Stimulated activated CD4-positive, alpha-beta T cell treated with anti-CD3 and anti-CD28 coated beads, Interleukin-4, amount 100 ng/mL, for 4 hours (primary cell): ENCODE data around the gene GPR37L1.
"Not testable (repeated sequence)": the region's sequence is repeated elsewhere in the genome, so short reads cannot be mapped to it uniquely, and the experiment has no call there.

Experiments
- DNase-seq, 2 experiments: peaks; one replicate each; pipeline ENCODE4 v3.0.0-alpha.2; 2020

Gene GPR37L1

GRCh38 chr1:202135221-202135721 lies 12.6 kb downstream of the GPR37L1 start:
- peak; percentile 36 to 48 for DNase-seq

GRCh38 chr1:202140833-202141232 lies 18.1 kb downstream of the GPR37L1 start:
- no peak for DNase-seq

- DNase-seq: not testable (repeated sequence)
These were observed 18.8 kb downstream of the GPR37L1 start for GRCh38 chr1:202141468-202141867.

- DNase-seq: no peak
These were observed 20.5 kb downstream of the GPR37L1 start for GRCh38 chr1:202143011-202143767.

- peak in 1 of 2 experiments; percentile 27 for DNase-seq
These were observed 21.2 kb downstream of the GPR37L1 start for GRCh38 chr1:202143768-202144401.

- peak; percentile 58 to 72 for DNase-seq
These were observed 21.8 kb downstream of the GPR37L1 start, which contains the start of gene ARL8A for GRCh38 chr1:202144402-202145067. Gene ARL8A, minus strand, starts transcription at chr1:202144737. Its CDS starts 165 bp downstream, at chr1:202144572.

- no peak for DNase-seq
These were observed 22.5 kb downstream of the GPR37L1 start for GRCh38 chr1:202145068-202145743.

- DNase-seq: not testable (repeated sequence)
These were observed 23.0 kb downstream of the GPR37L1 start for GRCh38 chr1:202145744-202146140.

- no peak for DNase-seq
These were observed 23.6 kb downstream of the GPR37L1 start for GRCh38 chr1:202146279-202146678.

- no peak for DNase-seq
These were observed 24.3 kb downstream of the GPR37L1 start for GRCh38 chr1:202146993-202147392.

- DNase-seq: no peak
These were observed 25.7 kb downstream of the GPR37L1 start for GRCh38 chr1:202148391-202148790.

GRCh38 chr1:202149566-202149965 lies 26.8 kb downstream of the GPR37L1 start:
- no peak for DNase-seq

GRCh38 chr1:202150187-202150586 lies 27.5 kb downstream of the GPR37L1 start:
- DNase-seq: no peak

- no peak for DNase-seq
These were observed 27.9 kb downstream of the GPR37L1 start for GRCh38 chr1:202150602-202151001.

GRCh38 chr1:202151045-202151444 lies 28.3 kb downstream of the GPR37L1 start:
- no peak for DNase-seq

- no peak for DNase-seq
These were observed 29.7 kb downstream of the GPR37L1 start for GRCh38 chr1:202152399-202152798.

GRCh38 chr1:202153284-202153683 lies 30.6 kb downstream of the GPR37L1 start:
- DNase-seq: no peak

- no peak for DNase-seq
These were observed 31.5 kb downstream of the GPR37L1 start for GRCh38 chr1:202154148-202154765.

GRCh38 chr1:202154766-202155477 lies 32.2 kb downstream of the GPR37L1 start:
- DNase-seq: peak in 1 of 2 experiments; percentile 41

- no peak for DNase-seq
These were observed 32.8 kb downstream of the GPR37L1 start for GRCh38 chr1:202155478-202156021.

- DNase-seq: no peak
These were observed 33.9 kb downstream of the GPR37L1 start for GRCh38 chr1:202156590-202156989.
